A549 (cell line): ENCODE results near the gene CREM. TPM values are rescaled to one million over a fixed set of nuclear protein-coding genes. Genes with fewer than 3 reads are reported as not detected.
A peak's percentile ranks its signal among the peaks of the same experiment; 100 is the strongest.

Source experiments
- ATAC-seq, 2 experiments: fragments of 200-7000 bp in 1 of 2; fragments of >200 bp in 1 of 2; cut with Nextera tagmentation in 1 of 2; cut with Tn5 transposase in 1 of 2; 3 replicates each; pipeline versions ENCODE4 v1.8.0 to v1.9.1; 2018 to 2020; ENCODE audit warnings: mild to moderate bottlenecking in 1 of 2, moderate library complexity in 1 of 2
- CTCF ChIA-PET: fragments of 300-600 bp; sonication (Branson Sonifier 250); formaldehyde crosslinking; extraction: SDS; loops from one replicate; lab custom pipeline; 2021; ENCODE audit warnings: antibody characterized with exemption, inconsistent platforms; lab: Yijun Ruan, JAX
- POLR2A ChIA-PET: fragments of 350-600 bp; formaldehyde crosslinking; extraction: SDS; loops from one replicate; lab custom pipeline; 2021; ENCODE audit warnings: antibody characterized with exemption, inconsistent platforms; lab: Yijun Ruan, JAX
- DNase-seq, 2 experiments: peaks; one replicate each; pipeline versions ENCODE4 v3.0.0 to v3.0.0-alpha.2; 2011 to 2016; ENCODE audit warnings: low read depth in 1 of 2, low spot score in 1 of 2
- FAIRE-seq: peaks from 2 replicates; lab custom pipeline; 2011; peaks lifted over from hg19 to GRCh38; lab: Jason Lieb, UNC
- H3K27ac ChIP-seq, 2 experiments: fragments of >200 bp; sonication (Bioruptor Twin); formaldehyde crosslinking; 3 replicates each; pipeline ENCODE4 v1.5.1; 2016 to 2017
- H3K4me1 ChIP-seq: fragments of >200 bp; sonication (Bioruptor Twin); formaldehyde crosslinking; 3 replicates; pipeline ENCODE4 v1.6.1; 2016
- H3K4me2 ChIP-seq: fragments of >200 bp; sonication (Bioruptor Twin); formaldehyde crosslinking; 3 replicates; pipeline ENCODE4 v1.6.1; 2016
- H3K4me3 ChIP-seq: fragments of >200 bp; sonication (Bioruptor Twin); formaldehyde crosslinking; 3 replicates; pipeline ENCODE4 v1.5.1; 2016
- H3K9me3 ChIP-seq: fragments of >200 bp; sonication (Bioruptor Twin); formaldehyde crosslinking; 3 replicates; pipeline ENCODE4 v1.6.1; 2016
- BHLHE40 ChIP-seq: IDR thresholded peaks from 2 replicates; pipeline ENCODE4 v1.6.1; 2012; ENCODE audit warnings: low read depth, low read length, inconsistent platforms
- CBX8 ChIP-seq: fragments of 200-600 bp; sonication (generic); IDR thresholded peaks from 2 replicates; pipeline ENCODE4 v1.6.1; 2016
- CHD4 ChIP-seq: fragments of 200-600 bp; sonication (generic); IDR thresholded peaks from 2 replicates; pipeline ENCODE4 v1.6.1; 2016; ENCODE audit warnings: antibody characterized with exemption, mild to moderate bottlenecking, borderline replicate concordance
- EP300 ChIP-seq, 2 experiments: fragments of >200 bp; sonication (Bioruptor Twin); formaldehyde crosslinking; IDR thresholded peaks; 2 replicates in 1 of 2; 3 replicates in 1 of 2; pipeline ENCODE4 v1.6.1; 2016 to 2017
- ESRRA ChIP-seq: fragments of 150-350 bp; IDR thresholded peaks from 2 replicates; pipeline ENCODE4 v1.6.1; 2014; ENCODE audit warnings: mild to moderate bottlenecking, low read length, borderline replicate concordance
- FOSL2 ChIP-seq, 2 experiments: fragments of 450-650 bp in 1 of 2; fragments of >200 bp in 1 of 2; sonication (Bioruptor Twin) in 1 of 2; formaldehyde crosslinking; IDR thresholded peaks; 2 replicates each; pipeline versions ENCODE4 v1.5.0 to v1.6.1; 2016 to 2020; ENCODE audit warnings: mild to moderate bottlenecking in 1 of 2, moderate library complexity in 1 of 2
- HDAC2 ChIP-seq: fragments of 200-600 bp; sonication (generic); IDR thresholded peaks from 2 replicates; pipeline ENCODE4 v1.6.1; 2016
- HES2 ChIP-seq: fragments of >200 bp; sonication (Bioruptor Twin); formaldehyde crosslinking; IDR thresholded peaks from 2 replicates; pipeline ENCODE4 v1.6.1; 2016
- HEYL ChIP-seq: fragments of 250-450 bp; sonication (Bioruptor Pico); IDR thresholded peaks from 2 replicates; pipeline ENCODE4 v1.8.0; 2021; ENCODE audit warnings: mild to moderate bottlenecking, moderate library complexity
- HOXB13 ChIP-seq: fragments of 250-450 bp; sonication (Bioruptor Pico); IDR thresholded peaks from 2 replicates; pipeline ENCODE4 v1.5.0; 2020; ENCODE audit warnings: low read depth, mild to moderate bottlenecking, moderate library complexity
- NR3C1 ChIP-seq: fragments of >200 bp; sonication (Bioruptor Twin); formaldehyde crosslinking; IDR thresholded peaks from 3 replicates; pipeline ENCODE4 v1.6.1; 2017
- RARB ChIP-seq: fragments of 250-450 bp; sonication (Bioruptor Pico); IDR thresholded peaks from 2 replicates; pipeline ENCODE4 v1.8.0; 2021; ENCODE audit warnings: mild to moderate bottlenecking, moderate library complexity
- REST ChIP-seq: fragments of 200-600 bp; sonication (generic); IDR thresholded peaks from 2 replicates; pipeline ENCODE4 v1.6.1; 2016; ENCODE audit warnings: antibody characterized with exemption, mild to moderate bottlenecking, moderate library complexity
- SMC3 ChIP-seq: fragments of >200 bp; sonication (Bioruptor Twin); formaldehyde crosslinking; IDR thresholded peaks from 3 replicates; pipeline ENCODE4 v1.6.1; 2018; ENCODE audit warnings: inconsistent platforms
- TP53 ChIP-seq: fragments of 250-450 bp; sonication (Bioruptor Pico); IDR thresholded peaks from 2 replicates; pipeline ENCODE4 v1.5.0; 2021; ENCODE audit warnings: mild to moderate bottlenecking, moderate library complexity
- ZSCAN20 ChIP-seq: fragments of 250-450 bp; sonication (Bioruptor Pico); IDR thresholded peaks from 2 replicates; pipeline ENCODE4 v1.8.0; 2022; ENCODE audit warnings: mild to moderate bottlenecking, moderate library complexity
- WGBS: methylation state at CpG from one replicate; pipeline ENCODE4 v1.1.6; 2017; ENCODE audit errors: missing lambda C conversion rate; 5-methylcytosine and 5-hydroxymethylcytosine counted together
- polyA plus RNA-seq, 4 experiments: library from polyadenylated mRNA; depleted of rRNA in 3 of 4; stranded (reverse); fragments of >200 nt; fragmentation: RNase III in 1 of 4; extraction: RNeasy Plus Mini Kit Qiagen cat#74134 plus additional on column Dnase treatment in 1 of 4; gene quantifications; 2 replicates in 3 of 4; 3 replicates in 1 of 4; pipeline ENCODE4 v1.2.3, GENCODE V29; 2011 to 2017
- TF ChIP-seq, protein P1 (sequence below): IDR thresholded peaks from 2 replicates; pipeline ENCODE4 v1.6.1; 2012; ENCODE audit warnings: low read depth, borderline replicate concordance
- TF ChIP-seq, protein P2 (sequence below): fragments of >200 bp; sonication (Bioruptor Twin); formaldehyde crosslinking; IDR thresholded peaks from 3 replicates; pipeline ENCODE4 v1.5.1; 2016

The CREM gene
- polyA plus RNA-seq, 2 of the 4 experiments (the other 2 are of a cell fraction): 53.3 to 112 TPM

- POLR2A ChIA-PET: interaction anchor here (0.6 kb wide), 1 partner anchor 98 kb away, joined by 4 read pairs; no protein-coding TSS in a partner anchor
- 81% methylated on average over 4 of the region's 4 CpGs for WGBS
- no peak overlapping the region for H3K4me2 ChIP-seq
- no peak overlapping the region for H3K4me3 ChIP-seq
- ATAC-seq (no peak), FAIRE-seq (no peak), DNase-seq (no peak)
- H3K9me3 ChIP-seq: no peaks in the 10 kb centered on the region
- H3K27ac ChIP-seq: no peak overlapping the region
- no peak for TF ChIP-seq HEYL
- no peak for TF ChIP-seq NR3C1
- TF ChIP-seq ESRRA: no peak
- TF ChIP-seq FOSL2 (IDR thresholded peaks at IDR 0.05): no peak
- no peak for TF ChIP-seq FOSL2 (CRISPR knock-in tag; IDR thresholded peaks at IDR 0.05)
- TF ChIP-seq, protein P1, sequence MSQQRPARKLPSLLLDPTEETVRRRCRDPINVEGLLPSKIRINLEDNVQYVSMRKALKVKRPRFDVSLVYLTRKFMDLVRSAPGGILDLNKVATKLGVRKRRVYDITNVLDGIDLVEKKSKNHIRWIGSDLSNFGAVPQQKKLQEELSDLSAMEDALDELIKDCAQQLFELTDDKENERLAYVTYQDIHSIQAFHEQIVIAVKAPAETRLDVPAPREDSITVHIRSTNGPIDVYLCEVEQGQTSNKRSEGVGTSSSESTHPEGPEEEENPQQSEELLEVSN: no peak
- no peak for TF ChIP-seq BHLHE40
- TF ChIP-seq, protein P2, sequence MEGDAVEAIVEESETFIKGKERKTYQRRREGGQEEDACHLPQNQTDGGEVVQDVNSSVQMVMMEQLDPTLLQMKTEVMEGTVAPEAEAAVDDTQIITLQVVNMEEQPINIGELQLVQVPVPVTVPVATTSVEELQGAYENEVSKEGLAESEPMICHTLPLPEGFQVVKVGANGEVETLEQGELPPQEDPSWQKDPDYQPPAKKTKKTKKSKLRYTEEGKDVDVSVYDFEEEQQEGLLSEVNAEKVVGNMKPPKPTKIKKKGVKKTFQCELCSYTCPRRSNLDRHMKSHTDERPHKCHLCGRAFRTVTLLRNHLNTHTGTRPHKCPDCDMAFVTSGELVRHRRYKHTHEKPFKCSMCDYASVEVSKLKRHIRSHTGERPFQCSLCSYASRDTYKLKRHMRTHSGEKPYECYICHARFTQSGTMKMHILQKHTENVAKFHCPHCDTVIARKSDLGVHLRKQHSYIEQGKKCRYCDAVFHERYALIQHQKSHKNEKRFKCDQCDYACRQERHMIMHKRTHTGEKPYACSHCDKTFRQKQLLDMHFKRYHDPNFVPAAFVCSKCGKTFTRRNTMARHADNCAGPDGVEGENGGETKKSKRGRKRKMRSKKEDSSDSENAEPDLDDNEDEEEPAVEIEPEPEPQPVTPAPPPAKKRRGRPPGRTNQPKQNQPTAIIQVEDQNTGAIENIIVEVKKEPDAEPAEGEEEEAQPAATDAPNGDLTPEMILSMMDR: no peak
- no peak for TF ChIP-seq TP53 (CRISPR knock-in tag)
- TF ChIP-seq RARB (CRISPR knock-in tag): no peak
- no peak for TF ChIP-seq EP300 (IDR thresholded peaks at IDR 0.05)
- CTCF ChIA-PET: interaction anchor here (1.3 to 7.0 kb wide), 5 partner anchors 9 to 83 kb away, joined by 3 to 46 read pairs (median 20); no protein-coding TSS in a partner anchor
- 0 out of 3 replicates have a peak, but pooled peaks cover 3% of the 10 kb centered on the region for H3K4me1 ChIP-seq
These were observed 77.1 kb downstream of the CREM start for GRCh38 chr10:35203745-35204144.

DNA sequence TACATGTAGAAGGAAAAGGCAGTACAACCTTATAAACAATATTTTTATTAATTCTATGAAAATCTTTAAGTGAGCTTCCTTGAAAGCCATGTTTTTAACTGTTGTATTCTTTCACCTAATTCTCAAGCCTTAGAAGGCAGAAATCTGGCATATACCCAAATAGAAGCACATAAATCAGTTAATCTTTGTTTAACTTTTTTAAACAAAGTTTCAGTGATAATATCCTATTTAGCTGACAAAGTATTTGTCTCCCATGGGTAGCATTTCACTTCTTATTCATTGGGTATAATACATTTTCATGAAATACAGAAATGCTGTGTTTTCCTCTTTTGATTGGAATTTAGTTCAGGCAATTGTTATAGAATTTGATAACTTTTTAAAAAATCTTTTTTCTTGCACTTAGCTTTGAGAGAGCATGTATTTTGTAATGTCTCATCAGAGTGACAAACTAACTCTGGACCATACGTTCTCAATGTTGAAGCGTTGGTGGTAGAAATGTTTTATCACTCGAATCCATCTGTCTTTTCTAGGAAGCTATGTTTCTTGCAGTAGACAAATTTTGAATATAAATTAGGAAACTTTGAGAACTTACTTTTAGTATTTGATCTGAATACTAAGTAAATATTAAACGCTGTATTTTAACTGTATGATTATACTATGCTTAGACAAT lies 78.1 kb downstream of the CREM start:
- H3K9me3 ChIP-seq: no peaks in the 10 kb centered on the region
- WGBS: 92% methylated on average over 4 of the region's 4 CpGs
- peak; percentile 39 for FAIRE-seq
- H3K4me1 ChIP-seq: 0 out of 3 replicates have a peak, but pooled peaks cover 3% of the 10 kb centered on the region
- ChIA-PET POLR2A (interaction anchor here (1.1 kb wide), 1 partner anchor 9 kb away, joined by 3 read pairs; no protein-coding TSS in a partner anchor), CTCF (interaction anchor here (0.7 to 7.0 kb wide), 9 partner anchors 9 to 682 kb away, joined by 3 to 46 read pairs (median 4); no protein-coding TSS in a partner anchor)
- no peak overlapping the region for H3K27ac ChIP-seq
- no peak for ATAC-seq
- H3K4me3 ChIP-seq: no peak overlapping the region
- DNase-seq: no peak
- no peak overlapping the region for H3K4me2 ChIP-seq
- TF ChIP-seq HES2: no peak
- no peak for TF ChIP-seq REST
- TF ChIP-seq, protein P1: no peak
- TF ChIP-seq ZSCAN20 (CRISPR knock-in tag): no peak
- no peak for TF ChIP-seq HDAC2
- TF ChIP-seq CBX8: no peak
- no peak for TF ChIP-seq HOXB13 (CRISPR knock-in tag)
- no peak for TF ChIP-seq CHD4
- no peak for TF ChIP-seq SMC3
- TF ChIP-seq, all 56 proteins: peak for 0
